Putamen (tissue), 1 donor: ENCODE results near the gene ASIC3.

Experiments
- DNase-seq: peaks from one replicate; pipeline ENCODE4 v3.0.0-alpha.2; 2016; ENCODE audit warnings: low spot score

ASIC3 gene

GRCh38 chr7:151085691-151086620 lies 37.6 kb downstream of the ASIC3 start, which contains the start of gene AGAP3:
AGAP3 (plus strand) TSS chr7:151086475; CDS start chr7:151086742, 267 bp downstream.
- DNase-seq = peak; percentile 88

GRCh38 chr7:151086802-151087244 lies 38.5 kb downstream of the ASIC3 start:
- no peak for DNase-seq

- DNase-seq = no peak
These were observed 39.1 kb downstream of the ASIC3 start for GRCh38 chr7:151087245-151088018.

GRCh38 chr7:151088019-151088855 lies 39.9 kb downstream of the ASIC3 start:
- DNase-seq = no peak

GRCh38 chr7:151088856-151089699 lies 40.7 kb downstream of the ASIC3 start:
- DNase-seq = no peak

GRCh38 chr7:151089893-151090730 lies 41.8 kb downstream of the ASIC3 start:
- no peak for DNase-seq

GRCh38 chr7:151091003-151091402 lies 42.7 kb downstream of the ASIC3 start:
- DNase-seq = no peak

- no peak for DNase-seq
These were observed 43.1 kb downstream of the ASIC3 start for GRCh38 chr7:151091431-151091830.

GRCh38 chr7:151091988-151092387 lies 43.7 kb downstream of the ASIC3 start:
- no peak for DNase-seq

GRCh38 chr7:151093748-151094147 lies 45.4 kb downstream of the ASIC3 start:
- no peak for DNase-seq

GRCh38 chr7:151094675-151095074 lies 46.3 kb downstream of the ASIC3 start:
- DNase-seq = no peak

GRCh38 chr7:151095123-151095797 lies 46.9 kb downstream of the ASIC3 start:
- no peak for DNase-seq

GRCh38 chr7:151095828-151096475 lies 47.6 kb downstream of the ASIC3 start:
- no peak for DNase-seq

- no peak for DNase-seq
These were observed 51.3 kb downstream of the ASIC3 start for GRCh38 chr7:151099486-151100211.

- DNase-seq = no peak
These were observed 52.6 kb downstream of the ASIC3 start for GRCh38 chr7:151100921-151101320.

GRCh38 chr7:151101621-151102396 lies 53.5 kb downstream of the ASIC3 start:
- DNase-seq = no peak
